22Rv1 (cell line): ENCODE data around the gene HRAS.
A peak's percentile ranks its signal among the peaks of the same experiment; 100 is the strongest.

Experiments
- CTCF ChIP-seq: fragments of 450-650 bp; IDR thresholded peaks from 2 replicates; pipeline ENCODE4 v1.5.1; 2017; ENCODE audit warnings: mild to moderate bottlenecking
- ZFX ChIP-seq: fragments of 450-650 bp; IDR thresholded peaks from 2 replicates; pipeline ENCODE4 v1.6.1; 2017; ENCODE audit warnings: antibody characterized with exemption, borderline replicate concordance

GRCh38 chr11:559020-559620 lies 23.7 kb upstream of the HRAS start:
- TF ChIP-seq CTCF (0 out of 2 replicates have a peak, but pooled peaks have one; percentile 13), ZFX (no peak)
